Coronary artery (tissue), 2 donors: ENCODE results near the gene ZNF217.
"Not testable (repeated sequence)": the region's sequence is repeated elsewhere in the genome, so short reads cannot be mapped to it uniquely, and the experiment has no call there.

Experiments
- DNase-seq: peaks from one replicate; pipeline ENCODE4 v3.0.0-alpha.2; 2017; ENCODE audit warnings: low spot score
- H3K27ac ChIP-seq, 2 donors: fragments of 200-600 bp; sonication (generic); one replicate each; pipeline ENCODE4 v1.5.1; 2016 to 2019
- H3K4me3 ChIP-seq: fragments of 200-600 bp; sonication (generic); 2 replicates; pipeline ENCODE4 v1.5.1; 2016; ENCODE audit warnings: mild to moderate bottlenecking, moderate library complexity
- TF ChIP-seq, protein P1 (sequence below): fragments of 200-600 bp; sonication (generic); IDR thresholded peaks from one replicate; pipeline ENCODE4 v1.5.1; 2019; ENCODE audit warnings: antibody characterized with exemption

ZNF217 gene

DNA sequence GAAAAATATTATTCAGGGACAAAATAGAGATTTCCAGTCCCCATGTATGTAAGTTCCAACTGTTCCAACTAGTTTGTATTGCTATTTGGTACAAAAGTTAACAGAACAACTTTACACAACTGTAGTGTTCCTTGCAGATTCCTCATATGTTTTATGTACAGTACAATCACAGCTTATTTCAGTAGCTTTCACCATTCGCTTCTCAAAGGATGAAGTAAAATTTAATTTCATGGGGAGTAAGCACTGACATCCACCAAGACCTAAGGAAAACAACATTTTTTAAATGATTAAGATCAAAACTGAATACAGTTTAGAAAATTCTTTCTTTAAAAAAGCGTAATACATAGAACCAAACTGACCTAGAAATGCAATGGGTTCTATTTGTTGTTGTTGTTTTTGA lies 24.6 kb downstream of the ZNF217 start:
- no peak overlapping the region for H3K27ac ChIP-seq
- H3K4me3 ChIP-seq, result no peak overlapping the region
- TF ChIP-seq, protein P1, sequence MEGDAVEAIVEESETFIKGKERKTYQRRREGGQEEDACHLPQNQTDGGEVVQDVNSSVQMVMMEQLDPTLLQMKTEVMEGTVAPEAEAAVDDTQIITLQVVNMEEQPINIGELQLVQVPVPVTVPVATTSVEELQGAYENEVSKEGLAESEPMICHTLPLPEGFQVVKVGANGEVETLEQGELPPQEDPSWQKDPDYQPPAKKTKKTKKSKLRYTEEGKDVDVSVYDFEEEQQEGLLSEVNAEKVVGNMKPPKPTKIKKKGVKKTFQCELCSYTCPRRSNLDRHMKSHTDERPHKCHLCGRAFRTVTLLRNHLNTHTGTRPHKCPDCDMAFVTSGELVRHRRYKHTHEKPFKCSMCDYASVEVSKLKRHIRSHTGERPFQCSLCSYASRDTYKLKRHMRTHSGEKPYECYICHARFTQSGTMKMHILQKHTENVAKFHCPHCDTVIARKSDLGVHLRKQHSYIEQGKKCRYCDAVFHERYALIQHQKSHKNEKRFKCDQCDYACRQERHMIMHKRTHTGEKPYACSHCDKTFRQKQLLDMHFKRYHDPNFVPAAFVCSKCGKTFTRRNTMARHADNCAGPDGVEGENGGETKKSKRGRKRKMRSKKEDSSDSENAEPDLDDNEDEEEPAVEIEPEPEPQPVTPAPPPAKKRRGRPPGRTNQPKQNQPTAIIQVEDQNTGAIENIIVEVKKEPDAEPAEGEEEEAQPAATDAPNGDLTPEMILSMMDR, result no peak
- DNase-seq, result no peak

DNA sequence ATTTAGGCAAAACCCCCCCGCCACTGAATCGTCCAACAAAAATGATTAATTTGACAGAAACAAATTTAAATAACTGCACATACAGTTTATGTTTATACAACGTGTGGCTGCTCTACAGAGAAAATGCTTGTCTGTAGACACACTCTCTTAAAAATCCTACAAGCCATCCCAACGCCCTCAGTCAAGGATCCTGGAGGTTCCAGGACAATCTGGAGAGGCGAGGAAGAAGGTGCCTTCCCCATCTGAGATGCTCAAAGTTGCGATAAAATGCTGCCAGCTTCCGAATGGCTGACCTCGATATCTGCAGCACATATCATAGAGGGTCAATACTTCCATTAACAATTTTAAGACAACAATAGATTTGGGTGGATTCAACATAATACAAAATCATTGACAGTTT lies 25.3 kb downstream of the ZNF217 start:
- TF ChIP-seq, protein P1, result no peak
- Histone ChIP-seq H3K4me3 (no peak overlapping the region), H3K27ac (no peak overlapping the region)
- no peak for DNase-seq

DNA sequence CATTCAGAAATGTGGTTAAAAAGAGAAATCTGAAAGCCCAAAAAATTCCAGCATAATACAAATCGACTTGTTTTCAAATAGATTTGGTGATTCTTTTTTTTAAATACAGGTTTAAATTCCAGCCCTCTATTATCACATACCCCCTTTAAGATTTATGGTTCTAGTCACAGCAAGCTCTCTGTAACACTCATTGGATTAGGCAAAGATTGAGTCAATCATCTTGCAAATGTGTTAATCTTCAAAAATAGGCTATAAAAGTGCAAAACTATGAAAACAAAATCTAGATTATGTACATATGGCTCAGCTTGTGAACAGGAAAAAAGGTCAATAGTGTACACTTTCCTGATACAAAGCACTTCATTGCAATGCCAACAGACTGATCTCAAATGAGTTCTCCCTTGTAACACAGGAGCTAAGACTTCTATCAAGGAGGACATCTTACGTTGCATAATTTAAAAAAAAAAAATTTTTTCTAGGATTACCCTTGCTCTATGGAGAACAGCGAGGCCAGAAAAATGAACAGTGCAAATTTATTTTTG lies 26.2 kb downstream of the ZNF217 start:
- DNase-seq, result no peak
- no peak overlapping the region for H3K4me3 ChIP-seq
- TF ChIP-seq, protein P1, result no peak
- H3K27ac ChIP-seq, result no peak overlapping the region

DNA sequence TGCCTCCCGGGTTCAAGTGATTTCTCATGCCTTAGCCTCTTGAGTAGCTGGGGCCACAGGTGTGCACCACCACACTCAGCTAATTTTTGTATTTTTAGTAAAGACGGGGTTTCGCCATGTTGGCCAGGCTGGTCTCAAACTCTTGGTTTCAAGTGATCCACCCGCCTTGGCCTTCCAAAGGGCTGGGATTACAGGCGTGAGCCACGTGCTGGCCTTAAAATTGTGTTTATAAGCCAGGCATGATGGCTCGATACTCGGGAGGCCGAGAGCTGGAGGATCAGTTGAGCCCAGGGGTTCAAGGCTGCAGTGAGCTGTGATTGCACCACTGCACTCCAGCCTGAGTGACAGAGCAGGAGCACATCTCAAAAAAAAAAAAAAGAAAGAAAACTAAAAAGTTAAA lies 27.0 kb downstream of the ZNF217 start:
- H3K4me3 ChIP-seq, H3K27ac ChIP-seq, DNase-seq: not testable (repeated sequence)

DNA sequence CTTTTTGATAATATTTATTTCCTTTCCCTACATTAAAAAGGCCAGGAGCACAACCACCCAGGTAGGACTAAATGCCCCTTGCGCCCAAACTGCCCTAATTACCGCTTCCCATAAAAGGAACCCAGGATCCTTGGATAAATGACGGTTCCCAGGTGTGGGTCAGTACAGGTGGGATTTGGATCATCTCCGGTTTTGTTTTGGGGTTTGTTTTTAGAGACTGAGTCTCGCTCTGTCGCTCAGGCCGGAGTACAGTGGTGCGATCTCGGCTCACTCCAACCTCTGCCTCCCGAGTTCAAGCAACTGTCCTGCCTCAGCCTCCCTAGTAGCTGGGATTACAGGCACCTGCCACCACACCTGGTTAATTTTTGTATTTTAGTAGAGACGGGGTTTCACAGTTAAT lies 28.4 kb downstream of the ZNF217 start:
- TF ChIP-seq, protein P1, result no peak
- no peak overlapping the region for H3K4me3 ChIP-seq
- no peak overlapping the region for H3K27ac ChIP-seq
- no peak for DNase-seq

DNA sequence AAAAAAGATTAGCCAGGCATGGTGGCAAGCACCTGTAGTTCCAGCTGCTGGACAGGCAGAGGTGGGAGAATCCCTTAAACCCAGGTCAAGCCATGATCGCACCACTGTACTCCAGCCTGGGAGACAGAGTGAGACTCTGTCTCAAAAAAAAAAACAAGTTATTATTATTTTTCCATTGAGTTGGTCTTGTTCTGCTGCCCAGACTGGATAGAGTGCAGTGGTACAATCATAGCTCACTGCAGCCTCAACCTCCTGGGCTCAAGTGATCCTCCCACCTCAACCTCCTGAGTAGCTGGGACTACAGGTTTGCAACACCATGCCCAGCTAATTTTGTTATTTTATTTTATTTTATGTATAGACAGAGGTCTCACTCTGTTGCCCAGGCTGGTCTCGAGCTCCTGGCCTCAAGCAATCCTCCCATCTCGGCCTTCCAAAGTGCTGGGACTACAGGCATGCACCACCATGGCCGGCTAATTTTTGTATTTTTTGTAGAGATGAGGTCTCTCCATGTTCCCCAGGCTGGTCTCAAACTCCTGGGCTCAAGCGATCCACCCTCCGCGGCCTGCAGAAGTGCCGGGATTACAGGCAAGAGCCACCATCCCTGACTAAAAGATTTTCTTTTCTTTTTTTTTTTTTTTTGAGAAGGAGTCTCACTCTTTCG lies 31.4 kb downstream of the ZNF217 start:
- DNase-seq, H3K27ac ChIP-seq, H3K4me3 ChIP-seq: not testable (repeated sequence)

DNA sequence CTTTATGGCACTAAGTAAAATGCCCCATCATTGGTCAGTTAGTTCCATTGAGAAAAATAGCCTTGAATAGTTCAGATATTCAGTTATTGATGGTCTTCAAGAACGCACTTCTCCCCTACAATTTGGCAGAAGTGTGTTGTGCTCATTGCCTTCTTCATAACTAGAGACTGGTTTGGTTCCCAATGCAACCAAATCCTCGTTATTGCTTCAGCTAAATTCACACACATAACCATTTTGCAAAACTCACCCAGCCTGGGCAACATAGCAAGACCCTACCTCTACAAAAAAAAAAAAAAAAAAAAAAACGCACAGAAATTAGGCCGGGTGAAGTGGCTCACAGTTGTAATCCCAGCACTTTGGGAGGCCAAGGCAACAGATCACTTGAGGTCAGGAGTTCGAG lies 32.1 kb downstream of the ZNF217 start:
- no peak for DNase-seq
- TF ChIP-seq, protein P1, result no peak
- H3K27ac ChIP-seq, result no peak overlapping the region
- no peak overlapping the region for H3K4me3 ChIP-seq

DNA sequence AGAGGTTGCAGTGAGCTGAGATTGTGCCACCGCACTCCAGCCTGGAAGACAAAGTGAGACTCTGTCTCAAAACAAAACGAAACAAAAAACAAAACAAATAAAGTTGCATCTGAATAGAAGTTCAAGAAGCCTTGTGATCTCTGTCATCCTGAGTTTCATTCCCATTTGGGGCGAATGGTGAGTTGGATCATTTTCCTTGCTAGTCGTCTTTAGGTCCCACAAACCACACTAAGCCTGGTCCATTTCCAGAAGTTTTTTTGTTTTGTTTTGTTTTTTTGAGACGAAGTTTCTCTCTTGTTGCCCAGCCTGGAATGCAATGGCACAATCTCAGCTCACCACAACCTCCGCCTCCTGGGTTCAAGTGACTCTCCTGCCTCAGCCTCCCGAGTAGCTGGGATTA lies 33.8 kb downstream of the ZNF217 start:
- DNase-seq, result peak; percentile 1
- no peak overlapping the region for H3K27ac ChIP-seq
- TF ChIP-seq, protein P1, result no peak
- no peak overlapping the region for H3K4me3 ChIP-seq
